ENCODE data around the gene PGRMC1.
"Not testable (repeated sequence)": the region's sequence is repeated elsewhere in the genome, so short reads cannot be mapped to it uniquely, and the experiment has no call there.

PGRMC1 gene

GRCh38 chrX:119194621-119195020 lies 41.5 kb upstream of the PGRMC1 start:
- no peak for DNase-seq (ENCODE audit: low read depth, low spot score)
- H3K9me3 ChIP-seq (ENCODE audit: insufficient read depth, low read length): no peaks in the 10 kb centered on the region
- H3K4me1 ChIP-seq (ENCODE audit: insufficient read depth, insufficient read length): no peaks in the 10 kb centered on the region

GRCh38 chrX:119201570-119201969 lies 34.5 kb upstream of the PGRMC1 start:
- Histone ChIP-seq H3K4me3 (ENCODE audit: insufficient read length, low read depth) (no peak overlapping the region), H3K27me3 (ENCODE audit: insufficient read depth, insufficient read length) (no peaks in the 10 kb centered on the region), H3K4me1 (ENCODE audit: insufficient read depth, insufficient read length) (no peaks in the 10 kb centered on the region), H3K9ac (ENCODE audit: insufficient read length, low read depth) (no peak overlapping the region), H3K9me3 (ENCODE audit: insufficient read depth, low read length) (no peaks in the 10 kb centered on the region), H3K36me3 (ENCODE audit: insufficient read depth, insufficient read length, low read length) (no peaks in the 10 kb centered on the region)
- DNase-seq (ENCODE audit: low read depth, low spot score): no peak
- TF ChIP-seq ZNF274 (IDR thresholded peaks at IDR 0.05; ENCODE audit: low read depth, low read length): no peak
- TF ChIP-seq YY1 (IDR thresholded peaks at IDR 0.05; ENCODE audit: insufficient read depth, insufficient read length): no peak
- TF ChIP-seq SUZ12 (IDR thresholded peaks at IDR 0.05; ENCODE audit: extremely low read depth, insufficient read depth, insufficient read length): no peak

More at GRCh38 chrX:119194621-119195020, 41.5 kb upstream of the PGRMC1 start:
- no peak for TF ChIP-seq ZNF274 (IDR thresholded peaks at IDR 0.05; ENCODE audit: low read depth, low read length)
- TF ChIP-seq YY1 (IDR thresholded peaks at IDR 0.05; ENCODE audit: insufficient read depth, insufficient read length): no peak
- no peak for TF ChIP-seq SUZ12 (IDR thresholded peaks at IDR 0.05; ENCODE audit: extremely low read depth, insufficient read depth, insufficient read length)
- Histone ChIP-seq H3K36me3 (ENCODE audit: insufficient read depth, insufficient read length, low read length) (no peaks in the 10 kb centered on the region), H3K27me3 (ENCODE audit: insufficient read depth, insufficient read length) (no peaks in the 10 kb centered on the region), H3K9ac (ENCODE audit: insufficient read length, low read depth) (no peak overlapping the region), H3K4me3 (ENCODE audit: insufficient read length, low read depth) (no peak overlapping the region)

GRCh38 chrX:119206203-119206602 lies 29.9 kb upstream of the PGRMC1 start:
- no peak for TF ChIP-seq ZNF274 (IDR thresholded peaks at IDR 0.05; ENCODE audit: low read depth, low read length)
- no peak for TF ChIP-seq YY1 (IDR thresholded peaks at IDR 0.05; ENCODE audit: insufficient read depth, insufficient read length)
- no peak for TF ChIP-seq SUZ12 (IDR thresholded peaks at IDR 0.05; ENCODE audit: extremely low read depth, insufficient read depth, insufficient read length)
- DNase-seq (ENCODE audit: low read depth, low spot score): no peak
- no peaks in the 10 kb centered on the region for H3K4me1 ChIP-seq (ENCODE audit: insufficient read depth, insufficient read length)
- no peaks in the 10 kb centered on the region for H3K27me3 ChIP-seq (ENCODE audit: insufficient read depth, insufficient read length)
- no peak overlapping the region for H3K9ac ChIP-seq (ENCODE audit: insufficient read length, low read depth)
- no peak overlapping the region for H3K4me3 ChIP-seq (ENCODE audit: insufficient read length, low read depth)
- no peaks in the 10 kb centered on the region; the same call in 1 of the 2 replicates for H3K9me3 ChIP-seq (ENCODE audit: insufficient read depth, low read length)
- H3K36me3 ChIP-seq (ENCODE audit: insufficient read depth, insufficient read length, low read length): no peaks in the 10 kb centered on the region

GRCh38 chrX:119207483-119207882 lies 28.6 kb upstream of the PGRMC1 start:
- not testable (repeated sequence) for H3K9me3 ChIP-seq (ENCODE audit: insufficient read depth, low read length); H3K9ac ChIP-seq (ENCODE audit: insufficient read length, low read depth); DNase-seq (ENCODE audit: low read depth, low spot score); H3K4me1 ChIP-seq (ENCODE audit: insufficient read depth, insufficient read length); H3K27me3 ChIP-seq (ENCODE audit: insufficient read depth, insufficient read length); H3K36me3 ChIP-seq (ENCODE audit: insufficient read depth, insufficient read length, low read length); H3K4me3 ChIP-seq (ENCODE audit: insufficient read length, low read depth)

- no peak for DNase-seq (ENCODE audit: low read depth, low spot score)
- Histone ChIP-seq H3K36me3 (ENCODE audit: insufficient read depth, insufficient read length, low read length) (no peaks in the 10 kb centered on the region), H3K9me3 (ENCODE audit: insufficient read depth, low read length) (no peaks in the 10 kb centered on the region; the same call in 1 of the 2 replicates), H3K4me3 (ENCODE audit: insufficient read length, low read depth) (no peak overlapping the region), H3K4me1 (ENCODE audit: insufficient read depth, insufficient read length) (no peaks in the 10 kb centered on the region), H3K27me3 (ENCODE audit: insufficient read depth, insufficient read length) (no peaks in the 10 kb centered on the region), H3K9ac (ENCODE audit: insufficient read length, low read depth) (no peak overlapping the region)
- no peak for TF ChIP-seq YY1 (IDR thresholded peaks at IDR 0.05; ENCODE audit: insufficient read depth, insufficient read length)
- TF ChIP-seq SUZ12 (IDR thresholded peaks at IDR 0.05; ENCODE audit: extremely low read depth, insufficient read depth, insufficient read length): no peak
- no peak for TF ChIP-seq ZNF274 (IDR thresholded peaks at IDR 0.05; ENCODE audit: low read depth, low read length)
Measured at GRCh38 chrX:119208401-119209057, 27.6 kb upstream of the PGRMC1 start.

GRCh38 chrX:119210931-119211648 lies 25.0 kb upstream of the PGRMC1 start:
- not testable (repeated sequence) for H3K9me3 ChIP-seq (ENCODE audit: insufficient read depth, low read length); H3K27me3 ChIP-seq (ENCODE audit: insufficient read depth, insufficient read length); H3K4me1 ChIP-seq (ENCODE audit: insufficient read depth, insufficient read length); DNase-seq (ENCODE audit: low read depth, low spot score); H3K9ac ChIP-seq (ENCODE audit: insufficient read length, low read depth); H3K4me3 ChIP-seq (ENCODE audit: insufficient read length, low read depth); H3K36me3 ChIP-seq (ENCODE audit: insufficient read depth, insufficient read length, low read length)

GRCh38 chrX:119211649-119212014 lies 24.5 kb upstream of the PGRMC1 start:
- H3K9me3 ChIP-seq (ENCODE audit: insufficient read depth, low read length): no peaks in the 10 kb centered on the region; the same call in 1 of the 2 replicates
- DNase-seq (ENCODE audit: low read depth, low spot score): no peak
- H3K4me1 ChIP-seq (ENCODE audit: insufficient read depth, insufficient read length): no peaks in the 10 kb centered on the region
- no peak overlapping the region for H3K9ac ChIP-seq (ENCODE audit: insufficient read length, low read depth)
- H3K27me3 ChIP-seq (ENCODE audit: insufficient read depth, insufficient read length): no peaks in the 10 kb centered on the region
- no peaks in the 10 kb centered on the region for H3K36me3 ChIP-seq (ENCODE audit: insufficient read depth, insufficient read length, low read length)
- TF ChIP-seq SUZ12 (IDR thresholded peaks at IDR 0.05; ENCODE audit: extremely low read depth, insufficient read depth, insufficient read length): no peak
- H3K4me3 ChIP-seq (ENCODE audit: insufficient read length, low read depth): no peak overlapping the region
